Measurements from ENCODE around the gene PLAC9.
"Not testable (repeated sequence)": the region's sequence is repeated elsewhere in the genome, so short reads cannot be mapped to it uniquely, and the experiment has no call there.

The PLAC9 gene, protein sequence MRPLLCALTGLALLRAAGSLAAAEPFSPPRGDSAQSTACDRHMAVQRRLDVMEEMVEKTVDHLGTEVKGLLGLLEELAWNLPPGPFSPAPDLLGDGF

DNA sequence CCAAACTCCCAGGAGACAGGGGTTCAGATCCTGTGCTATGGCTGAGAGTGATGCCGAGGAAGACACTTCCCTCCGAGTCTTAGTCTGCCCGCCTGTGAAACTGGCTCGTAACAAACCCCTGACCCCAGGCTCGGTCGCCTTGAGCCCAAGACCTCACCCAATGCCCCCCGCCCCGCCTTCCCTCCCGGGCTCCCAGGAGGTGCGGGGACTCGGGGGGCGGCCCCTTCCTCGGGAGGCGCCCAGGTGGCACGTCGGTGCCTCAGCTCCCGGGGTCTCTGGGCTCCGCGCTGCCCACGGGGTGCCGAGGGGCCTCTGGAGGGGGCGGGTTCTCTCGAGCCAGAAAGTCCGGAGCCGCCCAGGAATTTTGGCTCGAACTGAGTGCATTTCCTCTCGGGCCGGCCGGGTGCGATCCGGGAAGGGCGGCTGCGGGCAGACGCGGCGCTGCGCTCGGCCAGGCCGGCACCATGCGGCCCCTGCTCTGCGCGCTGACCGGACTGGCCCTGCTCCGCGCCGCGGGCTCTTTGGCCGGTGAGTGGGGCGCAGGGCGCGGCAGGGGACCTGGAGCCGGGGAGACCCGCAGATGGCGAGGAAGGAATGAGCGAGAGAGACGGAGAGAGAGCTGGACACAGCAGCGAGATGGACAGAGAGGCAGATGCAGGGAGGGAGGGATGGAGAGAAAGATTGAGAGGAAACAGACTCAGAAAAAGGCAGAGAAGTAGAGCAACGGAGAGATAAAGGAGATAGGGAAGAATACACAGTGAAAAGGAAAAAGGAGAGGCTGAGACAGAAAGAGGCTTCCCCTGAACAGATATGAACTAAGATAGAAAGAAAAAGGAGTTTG, at the start of gene PLAC9:
Gene PLAC9, plus strand, starts transcription at position 432 of the 841 bp plus-strand sequence. Its CDS starts 33 bp downstream, at position 465.
- DNase-seq = peak; percentile 83

DNA sequence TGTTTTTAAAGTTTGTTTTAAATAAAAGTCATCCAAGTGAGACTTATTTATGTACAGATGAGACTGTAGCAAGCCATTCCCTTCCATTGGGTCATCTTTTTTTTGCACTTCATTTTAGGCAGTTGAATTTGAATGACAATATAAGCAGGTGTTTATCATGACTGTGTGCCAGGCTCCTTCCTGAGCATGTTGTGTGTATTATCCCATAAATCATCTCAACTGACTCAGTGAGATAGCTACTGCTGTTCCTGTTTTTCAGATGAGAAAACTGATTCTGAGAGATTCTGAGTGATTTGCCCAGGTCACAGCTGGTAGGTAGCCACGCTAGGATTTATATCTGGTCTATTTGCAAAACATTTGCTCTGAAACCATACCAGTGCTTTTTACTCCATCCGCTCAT, 42.4 kb upstream of the PLAC9 start:
- no peak for DNase-seq

DNA sequence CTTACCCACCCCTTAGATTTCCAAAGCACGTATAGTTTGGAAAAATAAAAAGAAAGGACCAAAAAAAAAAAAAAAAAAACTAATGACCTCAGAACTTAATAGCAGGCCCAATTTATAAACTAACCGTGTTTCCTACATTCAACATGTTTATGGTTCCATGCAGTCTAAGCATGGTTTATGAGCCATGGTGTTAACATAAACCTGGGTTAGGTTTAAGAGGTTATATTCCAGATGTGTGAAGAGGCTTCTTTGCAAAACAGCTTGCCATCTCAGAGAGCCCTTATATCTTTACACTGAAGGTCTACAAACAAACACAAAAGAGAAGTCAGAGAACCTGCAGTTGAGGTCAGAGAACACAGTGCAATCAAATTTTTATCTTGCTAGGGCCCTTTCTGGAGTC, 38.3 kb upstream of the PLAC9 start:
- DNase-seq = no peak

DNA sequence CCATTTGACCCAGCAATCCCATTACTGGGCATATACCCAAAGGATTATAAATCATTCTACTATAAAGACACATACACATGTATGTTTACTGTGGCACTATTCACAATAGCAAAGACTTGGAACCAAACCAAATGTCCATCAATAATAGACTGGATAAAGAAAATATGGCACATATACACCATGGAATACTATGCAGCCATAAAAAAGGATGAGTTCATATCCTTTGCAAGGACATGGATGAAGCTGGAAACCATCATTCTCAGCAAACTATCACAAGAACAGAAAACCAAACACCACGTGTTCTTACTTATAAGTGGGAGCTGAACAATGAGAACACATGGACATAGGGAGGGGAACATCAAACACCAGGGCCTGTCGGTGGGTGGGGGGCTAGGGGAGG, 34.3 kb upstream of the PLAC9 start:
- DNase-seq = not testable (repeated sequence)

DNA sequence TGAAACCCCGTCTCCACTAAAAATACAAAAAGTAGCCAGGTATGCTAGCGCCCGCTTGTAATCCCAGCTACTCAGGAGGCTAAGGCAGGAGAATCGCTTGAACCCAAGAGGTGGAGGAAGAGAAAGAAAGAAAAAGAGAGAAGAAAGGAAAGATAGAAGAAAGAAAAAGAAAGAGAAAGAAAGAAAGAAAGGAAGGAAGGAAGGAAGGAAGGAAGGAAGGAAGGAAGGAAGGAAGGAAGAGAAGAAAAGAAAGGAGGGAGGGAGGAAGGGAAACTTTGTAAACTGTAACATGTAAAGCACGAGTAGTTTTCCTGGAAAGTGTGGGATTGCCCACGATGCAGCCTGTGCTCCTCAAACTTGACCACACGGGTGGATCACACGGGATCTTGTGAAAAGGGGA, 33.2 kb upstream of the PLAC9 start:
- not testable (repeated sequence) for DNase-seq

DNA sequence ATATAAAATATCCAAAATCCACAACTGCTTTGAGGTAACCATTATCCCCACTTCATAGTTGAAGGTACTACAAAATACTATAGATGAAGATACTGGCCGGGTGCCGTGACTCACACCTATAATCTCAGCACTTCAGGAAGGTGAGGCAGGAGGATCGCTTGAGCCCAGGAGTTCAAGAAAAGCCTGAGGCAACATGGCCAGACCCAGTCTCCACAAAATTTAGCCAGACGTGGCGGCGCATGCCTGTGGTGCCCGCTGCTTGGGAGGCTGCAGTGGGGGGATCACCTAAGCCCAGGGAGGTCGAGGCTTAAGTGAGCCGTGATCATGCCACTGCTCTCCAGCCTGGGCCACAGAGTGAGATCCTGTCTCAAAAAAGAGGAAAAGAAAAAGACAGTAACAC, 32.4 kb upstream of the PLAC9 start:
- no peak for DNase-seq

DNA sequence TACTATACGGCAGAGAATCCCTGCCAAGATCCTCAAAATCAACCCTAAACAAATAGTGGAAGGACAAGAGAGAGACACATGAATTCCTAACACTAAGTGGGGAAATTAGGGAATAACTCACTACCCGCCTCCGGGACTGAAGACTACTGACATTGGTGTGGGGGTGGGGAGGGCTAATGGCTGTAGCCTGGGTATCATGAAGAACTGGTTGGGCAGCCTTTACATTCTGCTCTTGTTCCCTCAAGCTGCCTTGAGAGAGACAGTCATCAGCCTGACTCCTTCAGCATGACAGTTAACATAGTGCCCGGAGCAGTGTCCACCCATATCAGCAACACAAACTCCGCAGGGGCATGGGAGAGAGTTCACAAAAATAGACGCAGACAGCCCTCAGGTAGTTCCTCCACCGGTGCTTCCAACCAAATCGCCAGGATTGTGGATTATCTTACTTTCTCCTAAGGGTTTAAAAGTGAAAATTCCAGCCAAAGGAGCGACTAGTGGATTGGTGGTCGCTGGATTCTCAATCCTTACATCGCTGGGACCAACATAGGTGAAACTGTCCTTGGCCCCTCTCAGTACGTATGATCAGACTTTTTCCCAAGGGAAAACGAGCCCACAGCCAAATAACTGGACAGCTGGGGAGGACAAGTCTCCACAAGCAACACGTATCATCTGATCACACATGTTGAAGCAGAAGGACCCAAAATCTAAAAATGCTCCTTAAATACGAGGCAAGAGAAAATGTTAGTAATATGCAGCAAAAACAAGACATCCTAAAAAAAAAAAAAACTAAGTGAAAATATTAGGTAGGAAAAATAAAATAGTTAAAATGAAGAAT, 31.5 kb upstream of the PLAC9 start:
- DNase-seq = no peak

DNA sequence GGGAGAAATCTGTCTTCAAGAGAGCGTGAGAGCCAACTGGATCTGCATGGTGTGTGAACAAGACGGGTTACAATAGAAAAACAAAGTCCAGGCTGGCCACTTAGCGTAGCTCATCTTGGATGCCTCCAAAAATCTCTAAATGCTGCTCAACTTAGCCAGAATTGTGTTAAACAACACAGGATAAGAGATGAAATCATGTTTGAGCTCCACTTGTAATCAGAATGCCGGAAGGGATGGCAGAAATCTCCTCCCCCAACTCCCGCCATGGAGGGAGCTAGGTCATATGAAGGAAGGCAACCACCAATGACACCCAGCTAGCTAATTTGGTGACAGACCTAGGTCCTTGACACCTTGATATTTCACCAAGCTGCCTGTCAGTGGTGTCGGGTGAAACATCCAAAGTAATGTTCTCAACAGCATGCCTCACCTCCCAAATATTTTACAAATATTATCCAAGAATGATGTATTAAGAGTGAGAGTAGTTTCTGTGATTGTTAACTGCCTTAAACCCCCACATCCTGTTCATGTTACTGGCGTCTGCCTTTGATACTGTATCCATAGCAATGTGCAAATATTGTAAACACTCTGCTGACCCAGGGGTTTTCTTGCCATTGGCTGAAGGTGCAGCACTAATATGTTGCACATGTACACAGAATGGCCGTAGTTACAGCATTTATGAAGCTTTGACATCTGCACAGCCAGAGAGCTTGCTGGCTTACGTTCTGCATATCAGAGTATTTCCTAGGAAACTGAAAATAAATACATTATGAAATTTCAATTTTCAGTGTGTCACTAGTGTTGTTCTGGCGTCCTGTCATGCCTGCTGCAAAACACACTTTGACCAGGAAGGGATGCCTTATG, 28.2 kb upstream of the PLAC9 start:
- peak; percentile 81 for DNase-seq

DNA sequence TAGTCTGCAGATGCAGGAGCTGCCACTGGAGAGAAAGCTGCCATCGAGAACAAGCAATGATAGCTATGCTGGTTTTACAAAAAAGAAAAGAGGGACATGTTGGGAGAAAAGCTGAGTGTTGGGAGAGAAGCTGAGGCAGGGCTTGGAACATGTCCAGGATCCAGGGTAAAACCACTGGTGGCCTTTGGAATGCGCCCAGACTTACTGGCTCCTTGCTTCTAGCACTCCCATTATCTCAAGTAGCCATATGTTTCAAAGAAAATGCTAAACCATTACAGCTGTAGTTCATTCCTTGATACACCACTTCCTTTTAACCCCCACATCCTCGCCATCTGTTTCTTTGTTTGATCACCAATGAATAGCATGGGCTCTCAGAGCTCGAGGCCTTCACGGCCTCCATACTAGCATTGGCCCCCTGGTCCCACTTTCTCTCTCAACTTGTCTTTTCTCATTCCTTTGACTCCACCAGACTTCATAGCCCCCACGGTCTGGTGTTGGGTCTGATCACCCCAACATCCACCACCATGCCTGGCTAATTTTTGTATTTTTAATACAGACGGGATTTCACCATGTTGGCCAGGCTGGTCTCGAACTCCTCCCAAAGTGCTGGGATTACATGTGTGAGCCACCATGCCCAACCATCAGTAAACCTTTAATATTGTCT, 23.8 kb upstream of the PLAC9 start:
- no peak for DNase-seq

DNA sequence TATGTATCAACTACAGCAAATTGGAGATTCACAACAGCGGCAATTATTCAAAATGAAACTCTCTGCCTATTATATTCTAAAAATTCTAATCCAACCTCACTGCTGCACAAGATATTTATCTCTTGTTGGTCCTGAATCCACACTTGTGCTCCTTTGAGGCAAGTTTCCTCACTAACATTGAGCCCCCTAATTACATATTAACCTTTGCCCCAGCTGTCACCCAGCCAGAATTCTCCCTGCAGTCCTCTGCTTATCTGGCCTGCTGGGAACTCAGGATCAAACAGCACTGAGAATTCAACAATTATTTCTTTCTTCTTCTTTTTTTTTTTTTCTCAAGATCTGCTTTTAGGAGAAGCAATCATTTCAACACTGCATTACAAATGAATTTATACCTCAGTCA, 21.5 kb upstream of the PLAC9 start:
- no peak for DNase-seq

DNA sequence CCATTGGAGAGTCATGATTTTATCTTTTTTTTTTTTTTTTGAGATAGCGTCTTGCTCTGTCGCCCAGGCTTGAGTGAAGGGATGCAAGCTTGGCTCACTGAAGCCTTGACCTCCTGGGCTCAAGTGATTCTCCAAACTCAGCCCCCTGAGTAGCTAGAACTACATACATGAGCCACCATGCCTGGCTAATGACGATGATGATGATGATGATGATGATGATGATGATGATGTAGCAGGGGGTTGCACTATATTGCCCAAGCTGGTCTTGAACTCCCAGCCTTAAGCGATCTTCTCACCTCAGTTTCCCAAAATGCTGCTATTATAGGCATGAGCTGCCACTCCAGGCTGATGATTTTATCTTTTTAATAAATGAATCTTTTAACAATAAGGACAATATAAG, 13.9 kb upstream of the PLAC9 start:
- no peak for DNase-seq

DNA sequence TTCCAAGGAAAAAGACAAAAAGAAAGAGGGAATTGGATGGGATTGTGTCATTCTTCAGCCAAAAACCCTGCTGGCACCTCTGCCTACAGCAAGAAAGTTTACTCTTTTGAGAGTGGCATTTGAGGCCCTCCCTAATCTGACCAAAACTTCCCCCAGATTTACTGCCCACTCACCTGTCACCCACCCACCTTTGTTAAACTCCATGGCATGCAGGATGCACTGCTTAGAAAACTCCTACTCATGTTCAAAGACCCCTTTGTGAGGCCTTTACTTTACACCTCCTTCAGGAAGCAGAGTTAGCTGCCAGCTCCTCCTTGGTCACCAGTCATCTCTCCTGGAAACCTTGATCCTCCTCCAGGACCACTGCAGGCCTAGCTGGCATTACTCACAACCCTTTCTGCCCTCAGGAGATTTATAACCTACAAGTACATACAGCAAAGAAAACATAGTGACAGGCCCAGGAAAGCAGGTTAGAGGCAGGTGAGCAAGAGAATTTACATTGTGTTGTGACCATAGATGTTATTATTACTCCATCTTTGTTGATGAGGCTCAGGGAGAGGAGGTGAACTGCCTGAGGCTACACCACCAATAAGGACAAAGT, 10.3 kb upstream of the PLAC9 start:
- DNase-seq = no peak

DNA sequence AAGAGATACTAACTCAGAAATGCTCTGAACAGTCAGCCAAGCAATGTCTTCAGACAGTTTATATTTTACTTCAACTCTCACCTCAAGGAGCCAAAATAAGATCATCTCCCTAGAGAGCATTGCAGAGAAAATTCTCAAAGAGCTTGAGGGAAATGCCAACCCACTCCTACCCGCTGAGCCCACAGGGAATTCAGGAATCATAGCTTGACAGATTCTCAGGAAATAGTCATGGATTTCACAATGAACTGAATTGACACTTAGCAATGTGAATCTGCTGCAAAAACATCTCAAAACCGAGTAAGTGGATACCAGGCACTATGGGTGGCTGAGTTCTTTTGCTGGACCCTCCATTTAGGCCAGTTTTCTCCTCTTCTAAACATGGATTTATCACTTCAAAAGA, 9.8 kb upstream of the PLAC9 start:
- DNase-seq = no peak

DNA sequence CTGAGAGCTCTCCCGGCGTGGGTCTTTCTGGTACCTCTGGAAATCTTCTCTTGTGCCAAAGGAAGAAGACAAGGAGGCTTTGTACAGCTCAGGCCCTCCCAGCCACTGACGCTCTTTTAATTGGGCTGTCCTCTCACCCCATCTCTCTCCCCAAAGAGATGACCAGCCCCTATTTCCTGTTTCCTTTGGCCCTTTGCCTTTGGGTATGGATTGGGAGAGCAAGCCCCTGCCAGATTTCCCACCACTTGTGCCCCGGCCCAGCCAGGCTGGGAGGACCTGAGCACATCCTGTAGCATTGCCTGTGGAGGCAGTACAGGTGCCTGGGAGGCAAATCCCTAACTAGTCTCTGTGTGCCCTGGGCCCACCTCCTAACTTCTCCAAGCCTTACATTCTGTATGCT, 5.7 kb upstream of the PLAC9 start:
- no peak for DNase-seq

DNA sequence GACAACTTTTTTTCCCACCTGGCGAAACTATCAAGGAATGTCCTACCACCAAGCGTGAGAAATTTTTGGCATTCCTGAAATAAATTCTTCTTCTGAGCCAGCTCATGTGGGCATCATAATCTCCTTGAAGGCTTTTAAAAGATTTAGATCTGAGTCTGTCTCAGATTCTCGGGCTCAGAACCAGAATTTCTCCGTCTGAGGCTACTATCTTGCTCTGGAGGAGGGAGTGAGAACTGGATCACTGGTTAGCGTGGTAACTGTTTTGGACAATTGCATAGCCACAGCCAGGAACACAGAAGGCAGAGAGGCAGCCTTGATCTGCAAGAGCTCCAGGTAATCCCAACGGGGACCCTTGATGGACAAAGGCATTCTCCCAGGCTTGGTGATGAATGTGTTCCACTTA, 1.0 kb upstream of the PLAC9 start:
- DNase-seq = no peak

DNA sequence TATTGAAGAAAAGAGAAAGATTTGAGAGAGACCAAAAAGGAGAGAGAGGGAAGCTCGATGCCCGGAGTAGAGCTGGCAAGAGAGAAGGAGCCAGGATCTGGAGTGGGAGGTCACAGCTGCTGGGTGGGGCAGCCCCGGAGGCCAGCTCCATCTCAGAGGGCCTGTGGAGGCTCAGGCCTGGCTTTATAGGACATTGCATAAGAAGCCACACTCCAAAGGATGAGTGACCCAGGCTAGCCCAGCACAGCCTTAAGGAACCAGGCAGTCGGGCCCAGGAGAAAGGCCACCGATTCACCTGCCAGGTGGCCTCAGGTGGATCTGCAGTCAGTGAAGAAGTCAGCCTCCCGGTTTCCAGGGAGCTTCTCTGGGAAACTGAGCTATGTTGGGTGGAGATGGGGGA, 676 bp downstream of the PLAC9 start:
- no peak for DNase-seq

DNA sequence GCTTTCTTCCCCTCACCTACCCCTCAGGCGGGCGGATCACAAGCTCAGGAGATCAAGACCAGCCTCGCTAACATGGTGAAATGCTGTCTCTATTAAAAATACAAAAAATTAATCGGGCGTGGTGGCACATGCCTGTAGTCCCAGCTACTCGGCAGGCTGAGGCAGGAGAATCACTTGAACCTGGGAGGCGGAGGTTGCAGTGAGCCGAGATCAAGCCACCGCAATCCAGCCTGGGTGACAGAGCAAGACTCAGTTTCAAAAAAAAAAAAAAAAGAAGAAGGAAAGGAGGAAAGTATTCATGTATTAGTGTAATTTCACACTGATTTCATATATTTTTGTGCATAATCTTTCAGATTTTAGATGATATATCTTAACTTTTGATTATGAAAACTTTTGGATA, 1.2 kb downstream of the PLAC9 start:
- DNase-seq = not testable (repeated sequence)

DNA sequence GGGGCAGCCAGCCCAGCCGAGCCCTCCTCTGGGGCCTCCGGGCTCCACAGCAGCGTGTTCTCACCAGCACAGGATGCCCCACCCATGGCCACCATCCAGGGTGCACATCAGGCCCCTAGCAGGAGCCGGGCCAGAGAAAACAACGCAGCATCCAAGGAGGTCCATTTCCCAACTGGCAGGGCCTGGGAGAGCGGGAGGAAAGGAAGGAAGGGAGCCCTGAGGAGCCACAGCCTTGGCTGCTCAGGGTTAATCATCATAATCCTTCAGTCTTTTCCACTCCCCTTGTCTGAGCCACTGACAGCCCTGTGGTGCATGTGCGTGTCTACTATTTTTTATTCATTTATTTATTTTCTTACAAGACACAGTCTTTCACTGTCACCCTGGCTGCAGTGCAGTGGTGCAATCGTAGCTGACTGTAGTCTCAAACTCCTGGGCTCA, 3.6 kb downstream of the PLAC9 start:
- peak; percentile 92 for DNase-seq

DNA sequence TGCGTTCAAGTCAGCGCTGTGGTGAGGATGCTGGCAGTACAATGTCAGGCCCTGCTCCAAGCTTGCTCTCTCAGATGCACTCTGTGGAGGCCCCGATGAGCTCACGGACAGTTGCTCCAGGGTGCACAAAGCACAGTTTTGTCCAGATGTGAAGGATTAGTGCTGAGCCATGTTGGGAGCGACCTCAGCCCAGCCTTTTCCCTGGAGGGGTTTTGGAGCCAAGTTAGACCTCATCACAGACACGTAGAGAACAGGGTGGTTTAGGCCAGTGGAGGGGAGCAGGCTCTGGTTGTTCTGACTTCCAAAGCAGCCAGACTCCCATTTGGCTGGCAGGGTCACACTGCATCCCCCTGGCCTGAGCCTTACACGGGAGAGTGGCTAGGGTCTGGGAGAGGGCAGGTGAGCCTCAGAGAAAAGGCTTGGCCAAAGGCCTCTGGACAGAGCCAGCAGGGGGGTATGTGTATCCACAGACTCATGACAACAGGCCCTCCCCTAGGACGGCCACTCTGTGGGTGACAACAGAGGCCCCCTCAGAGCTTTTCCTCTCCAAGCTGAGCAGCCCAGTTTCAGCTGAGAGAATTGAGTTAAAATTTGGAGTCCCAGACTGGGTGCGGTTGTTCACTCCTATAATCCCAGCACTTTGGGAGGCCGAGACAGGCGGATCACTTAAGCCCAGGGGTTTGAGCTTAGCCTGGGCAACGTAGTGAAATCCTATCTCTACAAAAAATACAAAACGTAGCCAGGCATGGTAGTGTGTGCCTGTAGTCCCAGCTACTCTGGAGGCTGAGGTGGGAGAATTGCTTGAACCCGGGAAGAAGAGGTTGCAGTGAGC, 4.7 kb downstream of the PLAC9 start:
- peak; percentile 75 for DNase-seq

DNA sequence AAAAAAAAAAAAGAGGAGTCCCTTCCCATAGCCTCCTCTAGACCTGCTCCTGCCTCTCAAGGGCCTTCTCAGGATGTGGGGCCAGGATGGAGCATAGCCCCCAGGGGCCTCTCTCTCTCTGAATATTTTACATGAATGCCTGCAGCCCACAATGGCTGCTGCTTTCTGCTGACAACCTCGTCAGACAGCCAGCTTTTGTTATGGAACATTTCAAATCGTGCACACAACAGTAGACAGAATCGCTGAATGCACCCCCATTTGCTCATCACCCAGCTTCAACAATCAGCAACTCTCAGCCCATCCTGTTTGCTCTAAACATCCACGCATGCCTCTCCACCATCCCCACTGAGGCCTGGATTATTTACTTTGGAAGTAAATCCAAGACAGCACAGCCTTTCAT, 5.4 kb downstream of the PLAC9 start:
- DNase-seq = no peak

DNA sequence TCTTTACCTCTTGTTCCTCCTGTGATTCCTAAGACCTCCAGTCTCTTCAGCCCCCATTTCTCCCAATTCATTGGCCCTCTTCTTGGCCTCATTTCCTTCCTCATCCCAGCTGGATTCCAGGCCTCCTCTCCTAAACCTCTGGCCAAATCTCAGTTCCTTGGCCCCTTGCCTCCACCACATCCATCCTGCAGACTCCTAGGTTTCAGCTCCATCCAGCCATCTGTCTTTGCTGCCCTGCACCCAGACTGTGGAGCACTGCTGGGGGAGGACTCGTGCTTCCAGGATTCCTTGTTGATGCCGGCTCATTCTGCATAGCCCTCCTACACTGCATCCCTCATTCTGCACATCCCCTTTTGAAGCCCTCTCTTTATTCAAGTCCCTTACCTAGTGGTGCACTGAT, 6.7 kb downstream of the PLAC9 start:
- DNase-seq = no peak

All from right forelimb (tissue), 1 donor.